ENCODE data around the gene CHRD. TPM values are rescaled to one million over a fixed set of nuclear protein-coding genes. Genes with fewer than 3 reads are reported as not detected.
A peak's percentile ranks its signal among the peaks of the same experiment; 100 is the strongest.

CHRD gene
- total RNA-seq, 4 donors from 2014 or later: 8.2 to 27.4 (median 16.5) TPM

DNA sequence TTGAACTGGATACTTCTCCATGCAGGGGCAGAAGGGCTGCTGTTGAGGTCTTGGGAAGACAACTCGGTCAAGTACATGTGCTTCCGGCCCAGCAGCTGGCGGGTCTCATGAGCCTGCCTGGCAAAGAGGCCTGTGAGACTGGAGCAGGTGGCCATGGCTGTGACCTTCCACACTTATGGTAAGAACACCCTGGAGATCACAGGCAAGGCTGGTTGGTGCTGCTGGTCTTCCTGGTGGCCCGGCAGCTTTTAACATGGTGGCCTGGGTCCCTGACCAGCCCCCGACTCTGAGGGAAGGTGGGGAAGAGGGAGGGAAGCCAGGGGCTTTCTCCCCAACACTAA is 15.4 kb downstream of the CHRD start:
- WGBS, 2 donors (ENCODE audit: low coverage in 1 of 2): 60% methylated on average over 1 of the region's 5 CpGs; no CpG with 5 or more reads in 1 of the 2 donors
- no peaks in the 10 kb centered on the region for H3K36me3 ChIP-seq
- H3K27ac ChIP-seq: no peak overlapping the region
- TF ChIP-seq CTCF (IDR thresholded peaks at IDR 0.05) (no peak), EP300 (IDR thresholded peaks at IDR 0.05) (no peak), POLR2A (IDR thresholded peaks at IDR 0.05) (no peak), POLR2AphosphoS5 (IDR thresholded peaks at IDR 0.05) (no peak)
- no peaks in the 10 kb centered on the region for H3K9me3 ChIP-seq
- no peak for ATAC-seq
- H3K4me1 ChIP-seq: no peaks in the 10 kb centered on the region
- H3K27me3 ChIP-seq: no peaks in the 10 kb centered on the region
- no peak overlapping the region for H3K4me3 ChIP-seq

GRCh38 chr3:184399410-184399809 is 19.6 kb downstream of the CHRD start:
- peak; percentile 90 for ATAC-seq
- H3K9me3 ChIP-seq: no peaks in the 10 kb centered on the region
- H3K36me3 ChIP-seq: no peaks in the 10 kb centered on the region
- no peak overlapping the region for H3K4me3 ChIP-seq
- H3K27ac ChIP-seq: no peak overlapping the region
- H3K4me1 ChIP-seq: no peaks in the 10 kb centered on the region
- peaks cover 27% of the 10 kb centered on the region for H3K27me3 ChIP-seq
- 14 to 23% methylated on average over 5 to 7 of the region's 9 CpGs for WGBS, 2 donors (ENCODE audit: low coverage in 1 of 2)
- no peak for TF ChIP-seq EP300 (IDR thresholded peaks at IDR 0.05)
- TF ChIP-seq CTCF (IDR thresholded peaks at IDR 0.05): no peak
- TF ChIP-seq POLR2A (IDR thresholded peaks at IDR 0.05): no peak
- no peak for TF ChIP-seq POLR2AphosphoS5 (IDR thresholded peaks at IDR 0.05)

DNA sequence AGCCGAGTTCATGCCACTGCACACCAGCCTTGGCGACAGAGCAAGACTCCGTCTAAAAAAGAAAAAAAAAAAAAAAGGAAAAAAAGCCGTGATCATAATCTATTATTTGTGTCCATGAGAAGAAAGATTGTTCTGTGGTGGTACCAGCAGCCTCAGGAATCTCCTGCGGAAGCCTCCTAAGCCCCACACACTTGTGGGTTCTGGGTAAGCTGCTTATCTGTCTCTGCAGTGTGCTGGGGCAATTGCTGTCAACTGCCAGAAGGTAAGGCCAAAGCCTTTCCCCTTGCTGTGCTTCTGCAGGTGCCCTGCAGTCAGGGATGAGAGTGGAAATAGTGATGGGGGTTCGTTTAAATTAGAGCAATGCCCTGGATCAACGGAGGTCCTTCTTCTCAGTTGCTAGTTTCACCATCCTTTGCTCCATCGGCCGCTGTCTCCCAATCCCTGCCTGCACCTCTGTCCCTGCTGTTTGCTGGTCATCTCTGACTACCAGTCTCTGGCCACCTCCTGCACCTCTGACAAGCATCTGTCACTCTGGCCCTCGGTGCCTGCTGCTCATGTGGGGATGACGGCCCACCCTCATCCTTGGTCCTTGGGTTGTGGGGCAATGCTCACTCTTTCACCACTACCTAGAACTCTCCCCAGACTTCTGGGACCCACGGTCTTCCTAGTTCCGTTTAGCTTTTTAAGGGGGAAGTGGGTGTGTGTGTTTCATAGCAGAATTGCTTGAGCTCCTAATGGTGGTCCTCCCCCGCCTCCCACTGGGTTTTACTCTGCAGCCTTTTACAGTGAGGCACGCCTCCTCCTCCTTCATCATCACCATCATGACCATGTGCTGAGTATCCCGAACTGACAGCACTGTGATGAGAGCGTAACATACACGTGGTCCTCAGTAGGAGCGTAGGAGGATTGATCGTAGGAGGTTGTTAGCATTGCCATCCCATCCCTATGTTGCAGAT is 25.5 kb downstream of the CHRD start:
- no peak for TF ChIP-seq POLR2A (IDR thresholded peaks at IDR 0.05)
- TF ChIP-seq CTCF (IDR thresholded peaks at IDR 0.05): no peak
- no peak for TF ChIP-seq EP300 (IDR thresholded peaks at IDR 0.05)
- no peak for TF ChIP-seq POLR2AphosphoS5 (IDR thresholded peaks at IDR 0.05)
- Histone ChIP-seq H3K4me3 (no peak overlapping the region), H3K36me3 (no peaks in the 10 kb centered on the region), H3K27ac (no peak overlapping the region), H3K9me3 (no peaks in the 10 kb centered on the region), H3K27me3 (peaks cover 27% of the 10 kb centered on the region), H3K4me1 (no peaks in the 10 kb centered on the region)
- no peak for ATAC-seq
- WGBS, 2 donors (ENCODE audit: low coverage in 1 of 2): 71 to 83% methylated on average over 5 to 6 of the region's 20 CpGs

GRCh38 chr3:184409331-184409926 is 29.6 kb downstream of the CHRD start:
- Histone ChIP-seq H3K27ac (no peak overlapping the region), H3K36me3 (no peaks in the 10 kb centered on the region), H3K27me3 (no peaks in the 10 kb centered on the region), H3K9me3 (no peaks in the 10 kb centered on the region), H3K4me3 (no peak overlapping the region), H3K4me1 (no peaks in the 10 kb centered on the region)
- WGBS, 2 donors (ENCODE audit: low coverage in 1 of 2): 91 to 100% methylated on average over 4 to 5 of the region's 8 CpGs
- TF ChIP-seq POLR2AphosphoS5 (IDR thresholded peaks at IDR 0.05) (no peak), CTCF (IDR thresholded peaks at IDR 0.05) (no peak), POLR2A (IDR thresholded peaks at IDR 0.05) (no peak), EP300 (IDR thresholded peaks at IDR 0.05) (no peak)
- no peak for ATAC-seq

Data from gastroesophageal sphincter (tissue), 4 donors.